ENCODE measurements around the gene SYPL1. TPM values are rescaled to one million over a fixed set of nuclear protein-coding genes. Genes with fewer than 3 reads are reported as not detected.

SYPL1 gene
- polyA plus RNA-seq, 4 donors: 21.0 to 104 (median 65.1) TPM

DNA sequence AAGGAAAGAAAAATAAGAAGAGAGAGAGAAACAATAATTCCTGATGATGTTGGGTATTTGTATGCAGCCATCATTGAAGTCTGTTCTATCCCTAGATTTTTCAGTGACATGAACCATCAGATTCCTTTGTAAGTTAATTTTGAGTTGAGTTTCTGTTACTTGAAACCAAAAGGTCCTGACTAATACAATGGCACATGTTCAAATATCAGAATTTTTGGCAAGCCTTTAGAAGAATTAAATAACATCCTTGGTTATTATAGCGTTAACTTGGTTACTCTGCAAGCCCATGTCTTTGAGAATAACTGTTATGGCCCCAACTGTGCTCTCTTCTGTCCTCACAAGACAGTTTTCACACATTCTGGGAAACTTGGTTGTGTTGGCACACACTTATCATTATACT is 66.5 kb downstream of the SYPL1 start:
- FAIRE-seq: no peak
- WGBS, 3 donors: 70 to 85% (median 71%) methylated on average over 1 of the region's 1 CpG
- no peak for DNase-seq

DNA sequence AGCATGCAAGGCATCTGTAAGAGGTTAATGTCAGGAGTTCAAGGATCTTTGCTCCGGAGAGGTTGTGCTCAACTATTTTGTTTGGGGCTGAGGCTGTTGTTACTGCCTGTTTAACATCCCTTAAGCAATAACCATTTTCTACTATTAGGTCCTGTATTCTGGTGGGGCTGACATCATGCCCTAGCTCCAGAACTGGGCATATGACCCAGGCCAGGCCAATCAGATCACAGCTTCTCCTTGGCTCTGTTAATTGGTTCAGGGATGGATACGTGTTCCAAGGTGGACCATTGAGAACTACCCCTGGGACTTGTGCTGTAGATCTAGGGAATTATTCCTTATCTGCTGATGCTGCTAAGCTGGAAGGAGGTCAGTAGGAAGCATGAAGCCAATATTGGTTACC is 67.0 kb downstream of the SYPL1 start:
- Histone ChIP-seq H3K36me3 (ENCODE audit: control insufficient read depth in 3 of 3, insufficient read depth in 2 of 3, low read depth in 1 of 3, low read length in 3 of 3) (no peaks in the 10 kb centered on the region), H3K27ac (ENCODE audit: low read depth in 1 of 3, low read length in 2 of 3) (no peak overlapping the region), H3K9me3 (ENCODE audit: control insufficient read depth in 2 of 2, insufficient read depth in 1 of 2, low read depth in 1 of 2, low read length in 1 of 2) (no peaks in the 10 kb centered on the region), H3K4me3 (ENCODE audit: low read depth in 1 of 3, low read length in 3 of 3) (no peak overlapping the region), H3K27me3 (ENCODE audit: control insufficient read depth in 3 of 3, insufficient read depth in 3 of 3, low read length in 3 of 3) (peaks cover 0 to 3% (median 0%) of the 10 kb centered on the region in 3 donors), H3K4me1 (ENCODE audit: control insufficient read depth in 3 of 3, insufficient read depth in 2 of 3, low read depth in 1 of 3, low read length in 2 of 3) (peaks cover 0 to 4% (median 0%) of the 10 kb centered on the region in 3 donors)
- DNase-seq (no peak), FAIRE-seq (no peak)
- WGBS, 3 donors: 43 to 76% (median 47%) methylated on average over 2 of the region's 2 CpGs

More for the DNA sequence above, 66.5 kb downstream of the SYPL1 start:
- H3K9me3 ChIP-seq (ENCODE audit: control insufficient read depth in 2 of 2, insufficient read depth in 1 of 2, low read depth in 1 of 2, low read length in 1 of 2): no peaks in the 10 kb centered on the region
- peaks cover 0 to 4% (median 0%) of the 10 kb centered on the region in 3 donors for H3K4me1 ChIP-seq (ENCODE audit: control insufficient read depth in 3 of 3, insufficient read depth in 2 of 3, low read depth in 1 of 3, low read length in 2 of 3)
- no peaks in the 10 kb centered on the region for H3K36me3 ChIP-seq (ENCODE audit: control insufficient read depth in 3 of 3, insufficient read depth in 2 of 3, low read depth in 1 of 3, low read length in 3 of 3)
- H3K27me3 ChIP-seq (ENCODE audit: control insufficient read depth in 3 of 3, insufficient read depth in 3 of 3, low read length in 3 of 3): peaks cover 0 to 3% (median 0%) of the 10 kb centered on the region in 3 donors
- no peak overlapping the region for H3K4me3 ChIP-seq (ENCODE audit: low read depth in 1 of 3, low read length in 3 of 3)
- H3K27ac ChIP-seq (ENCODE audit: low read depth in 1 of 3, low read length in 2 of 3): no peak overlapping the region

DNA sequence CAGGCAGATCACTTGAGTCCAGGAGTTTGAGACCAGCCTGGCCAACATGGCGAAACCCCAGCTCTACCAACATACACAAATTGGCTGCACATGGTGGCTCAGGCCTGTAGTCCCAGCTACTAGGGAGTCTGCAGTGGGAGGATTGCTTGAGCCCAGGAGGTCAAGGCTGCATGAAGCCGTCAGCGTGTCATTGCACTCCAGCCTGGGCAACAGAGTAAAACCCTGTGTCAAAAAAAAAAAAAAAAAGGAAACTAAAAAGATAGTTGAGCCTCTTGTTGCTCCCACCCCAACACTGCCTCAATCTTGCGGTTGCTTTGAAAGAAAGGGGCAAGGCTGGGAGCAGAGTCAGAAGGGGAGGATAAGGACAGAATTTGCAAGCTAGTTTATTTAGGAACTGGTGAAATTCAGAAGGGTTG is 69.9 kb downstream of the SYPL1 start:
- Histone ChIP-seq H3K27me3 (ENCODE audit: control insufficient read depth in 3 of 3, insufficient read depth in 3 of 3, low read length in 3 of 3) (peaks cover 0 to 3% (median 0%) of the 10 kb centered on the region in 3 donors), H3K9me3 (ENCODE audit: control insufficient read depth in 2 of 2, insufficient read depth in 1 of 2, low read depth in 1 of 2, low read length in 1 of 2) (no peaks in the 10 kb centered on the region), H3K4me3 (ENCODE audit: low read depth in 1 of 3, low read length in 3 of 3) (no peak overlapping the region), H3K4me1 (ENCODE audit: control insufficient read depth in 3 of 3, insufficient read depth in 2 of 3, low read depth in 1 of 3, low read length in 2 of 3) (peaks cover 0 to 4% (median 0%) of the 10 kb centered on the region in 3 donors), H3K27ac (ENCODE audit: low read depth in 1 of 3, low read length in 2 of 3) (no peak overlapping the region), H3K36me3 (ENCODE audit: control insufficient read depth in 3 of 3, insufficient read depth in 2 of 3, low read depth in 1 of 3, low read length in 3 of 3) (no peaks in the 10 kb centered on the region)
- FAIRE-seq: no peak
- WGBS, 3 donors: 90 to 94% (median 93%) methylated on average over 4 of the region's 4 CpGs
- DNase-seq: no peak

DNA sequence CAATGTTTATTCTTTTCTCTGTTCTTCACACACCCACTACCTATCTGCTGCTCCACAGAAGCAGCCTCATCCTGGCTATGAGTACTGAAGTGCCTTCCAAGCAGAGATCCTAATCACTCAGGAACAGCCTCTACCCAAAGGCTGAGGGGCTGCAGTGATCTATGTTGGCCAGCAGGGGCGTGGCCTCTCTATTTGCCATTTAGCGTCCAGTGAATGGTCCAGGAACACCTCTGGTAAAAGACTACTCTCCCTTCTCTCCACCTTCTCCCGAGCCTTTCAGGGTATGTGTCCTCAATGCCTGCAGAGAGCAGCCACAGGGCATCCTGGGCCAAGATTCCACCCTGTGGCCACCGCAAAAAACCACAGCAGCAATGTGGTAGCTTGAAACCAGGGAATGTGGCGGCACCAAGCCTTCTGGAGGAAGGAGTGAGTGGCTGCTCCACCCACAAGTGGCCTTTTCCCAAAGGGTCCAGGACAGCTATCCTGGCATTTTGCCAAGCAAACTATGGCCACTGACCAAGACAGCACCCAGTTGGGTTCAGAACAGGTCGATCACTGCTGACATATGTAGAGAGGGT is 70.9 kb downstream of the SYPL1 start:
- Histone ChIP-seq H3K9me3 (ENCODE audit: control insufficient read depth in 2 of 2, insufficient read depth in 1 of 2, low read depth in 1 of 2, low read length in 1 of 2) (no peaks in the 10 kb centered on the region), H3K4me1 (ENCODE audit: control insufficient read depth in 3 of 3, insufficient read depth in 2 of 3, low read depth in 1 of 3, low read length in 2 of 3) (peaks cover 0 to 4% (median 0%) of the 10 kb centered on the region in 3 donors), H3K4me3 (ENCODE audit: low read depth in 1 of 3, low read length in 3 of 3) (no peak overlapping the region), H3K27me3 (ENCODE audit: control insufficient read depth in 3 of 3, insufficient read depth in 3 of 3, low read length in 3 of 3) (peaks cover 0 to 3% (median 0%) of the 10 kb centered on the region in 3 donors), H3K36me3 (ENCODE audit: control insufficient read depth in 3 of 3, insufficient read depth in 2 of 3, low read depth in 1 of 3, low read length in 3 of 3) (no peaks in the 10 kb centered on the region), H3K27ac (ENCODE audit: low read depth in 1 of 3, low read length in 2 of 3) (no peak overlapping the region)
- no peak for FAIRE-seq
- WGBS, 3 donors: 46 to 53% (median 53%) methylated on average over 6 of the region's 6 CpGs
- DNase-seq: peak; percentile 24 to 35

Other genes starting within 250 kb of the SYPL1 start
- gene ATXN7L1, start 235.7 kb downstream of the SYPL1 start, polyA plus RNA-seq: 10 to 100 TPM in 3 of 4 donors, 1 to 10 TPM in 1; 9.7 to 50.8 (median 26.7) TPM
- 10 to 100 TPM in 1 of 4 donors, 1 to 10 TPM in 3; 4.1 to 24.1 (median 5.4) TPM for gene CDHR3, start 149.0 kb downstream of the SYPL1 start, polyA plus RNA-seq
- 10 to 100 TPM; 50.5 to 96.3 (median 57.3) TPM for gene NAMPT, start 172.7 kb upstream of the SYPL1 start, polyA plus RNA-seq